KBM-7 (cell line): Measurements from ENCODE around the gene CYP21A2.
A peak's percentile ranks its signal among the peaks of the same experiment; 100 is the strongest.
"Not testable (repeated sequence)": the region's sequence is repeated elsewhere in the genome, so short reads cannot be mapped to it uniquely, and the experiment has no call there.

ENCODE experiments used
- DNase-seq: peaks from one replicate; pipeline ENCODE4 v3.0.0-alpha.2; 2015
- in situ Hi-C: fragments of 300-500 bp; cut with MboI; formaldehyde crosslinking; loops from 2 replicates; pipeline ENCODE4 v1.14.3; 2020; ENCODE audit warnings: low sequenced_read_pairs, low pct_unique_long_range_greater_than_20kb, mixed read lengths

The CYP21A2 gene

DNA sequence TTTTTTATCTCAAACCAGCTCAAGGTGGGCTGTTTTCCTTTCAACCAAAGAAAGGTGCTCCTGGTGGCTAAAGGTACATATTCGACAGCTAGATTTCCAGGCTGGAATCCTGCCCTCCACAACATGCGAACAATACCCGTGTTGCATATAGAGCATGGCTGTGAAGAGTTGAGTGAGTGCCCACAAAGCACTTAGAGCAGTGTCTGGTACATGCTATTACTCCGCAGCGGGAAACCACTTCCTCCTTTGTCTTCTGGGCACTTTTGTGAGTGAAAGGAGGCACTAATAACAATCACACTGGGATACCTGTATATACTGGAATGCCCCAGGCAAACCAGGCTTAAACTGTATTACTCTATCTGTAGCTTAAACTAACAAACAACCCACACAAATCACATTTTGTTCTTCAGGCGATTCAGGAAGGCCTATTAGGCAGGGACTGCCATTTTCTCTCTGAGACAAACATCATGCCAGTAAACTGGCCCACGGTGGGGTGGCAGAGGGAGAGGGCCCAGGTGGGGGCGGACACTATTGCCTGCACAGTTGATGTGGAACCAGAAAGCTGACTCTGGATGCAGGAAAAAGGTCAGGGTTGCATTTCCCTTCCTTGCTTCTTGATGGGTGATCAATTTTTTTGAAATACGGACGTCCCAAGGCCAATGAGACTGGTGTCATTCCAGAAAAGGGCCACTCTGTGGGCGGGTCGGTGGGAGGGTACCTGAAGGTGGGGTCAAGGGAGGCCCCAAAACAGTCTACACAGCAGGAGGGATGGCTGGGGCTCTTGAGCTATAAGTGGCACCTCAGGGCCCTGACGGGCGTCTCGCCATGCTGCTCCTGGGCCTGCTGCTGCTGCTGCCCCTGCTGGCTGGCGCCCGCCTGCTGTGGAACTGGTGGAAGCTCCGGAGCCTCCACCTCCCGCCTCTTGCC is at the start of gene CYP21A2:
TSS of gene CYP21A2 (plus strand) at position 818 of the 927 bp plus-strand sequence. CDS start at position 826, 8 bp downstream.
- in situ Hi-C loops, DNase-seq: not testable (repeated sequence)

DNA sequence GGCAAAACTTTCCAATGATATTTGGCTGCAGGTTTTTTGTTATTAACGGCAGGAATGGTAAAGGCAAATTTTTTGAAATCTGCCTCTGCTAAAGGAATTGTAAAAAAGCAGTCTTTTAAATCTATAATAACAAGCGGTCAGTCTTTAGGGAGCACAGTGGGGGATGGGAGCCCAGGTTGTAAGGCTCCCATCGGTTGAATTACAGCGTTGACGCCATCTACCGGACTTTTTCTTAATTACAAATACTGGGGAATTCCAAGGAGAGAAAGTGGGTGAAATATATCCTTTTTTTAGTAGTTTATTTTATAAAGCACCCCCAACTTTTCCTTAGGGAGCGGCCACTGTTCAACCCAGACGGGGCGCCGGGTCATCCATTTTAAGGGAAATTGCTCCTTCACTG is 48.9 kb upstream of the CYP21A2 start:
- DNase-seq, in situ Hi-C loops: not testable (repeated sequence)

DNA sequence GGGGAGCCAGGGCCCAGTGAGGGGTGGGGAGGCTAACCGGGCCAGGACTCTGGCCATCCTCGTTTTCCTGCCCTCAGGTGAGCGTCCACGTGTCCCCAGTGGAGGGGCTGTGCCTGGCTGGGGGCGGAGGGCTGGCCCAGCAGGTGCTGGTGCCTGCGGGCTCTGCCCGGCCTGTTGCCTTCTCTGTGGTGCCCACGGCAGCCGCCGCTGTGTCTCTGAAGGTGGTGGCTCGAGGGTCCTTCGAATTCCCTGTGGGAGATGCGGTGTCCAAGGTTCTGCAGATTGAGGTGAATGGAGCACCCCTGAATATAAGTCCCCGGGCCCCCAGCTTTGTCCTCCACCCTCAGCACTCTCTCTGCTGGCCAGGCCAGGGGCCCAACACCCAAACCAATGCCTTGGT is 43.8 kb upstream of the CYP21A2 start:
- in situ Hi-C loops, DNase-seq: not testable (repeated sequence)

DNA sequence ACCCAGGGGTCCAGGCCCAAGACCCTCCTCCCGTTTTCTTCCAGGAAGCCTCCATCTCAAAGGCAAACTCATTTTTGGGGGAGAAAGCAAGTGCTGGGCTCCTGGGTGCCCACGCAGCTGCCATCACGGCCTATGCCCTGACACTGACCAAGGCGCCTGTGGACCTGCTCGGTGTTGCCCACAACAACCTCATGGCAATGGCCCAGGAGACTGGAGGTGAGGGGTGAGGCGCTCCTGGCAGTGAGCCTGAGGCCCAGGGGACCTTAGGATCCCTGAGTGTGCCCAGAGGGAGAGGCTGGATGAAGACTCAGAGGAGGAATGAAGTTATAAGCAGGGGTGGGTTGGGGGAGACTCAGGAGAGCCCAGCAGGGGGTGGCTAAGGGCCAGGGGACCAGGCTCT is 41.8 kb upstream of the CYP21A2 start:
- DNase-seq, in situ Hi-C loops: not testable (repeated sequence)

DNA sequence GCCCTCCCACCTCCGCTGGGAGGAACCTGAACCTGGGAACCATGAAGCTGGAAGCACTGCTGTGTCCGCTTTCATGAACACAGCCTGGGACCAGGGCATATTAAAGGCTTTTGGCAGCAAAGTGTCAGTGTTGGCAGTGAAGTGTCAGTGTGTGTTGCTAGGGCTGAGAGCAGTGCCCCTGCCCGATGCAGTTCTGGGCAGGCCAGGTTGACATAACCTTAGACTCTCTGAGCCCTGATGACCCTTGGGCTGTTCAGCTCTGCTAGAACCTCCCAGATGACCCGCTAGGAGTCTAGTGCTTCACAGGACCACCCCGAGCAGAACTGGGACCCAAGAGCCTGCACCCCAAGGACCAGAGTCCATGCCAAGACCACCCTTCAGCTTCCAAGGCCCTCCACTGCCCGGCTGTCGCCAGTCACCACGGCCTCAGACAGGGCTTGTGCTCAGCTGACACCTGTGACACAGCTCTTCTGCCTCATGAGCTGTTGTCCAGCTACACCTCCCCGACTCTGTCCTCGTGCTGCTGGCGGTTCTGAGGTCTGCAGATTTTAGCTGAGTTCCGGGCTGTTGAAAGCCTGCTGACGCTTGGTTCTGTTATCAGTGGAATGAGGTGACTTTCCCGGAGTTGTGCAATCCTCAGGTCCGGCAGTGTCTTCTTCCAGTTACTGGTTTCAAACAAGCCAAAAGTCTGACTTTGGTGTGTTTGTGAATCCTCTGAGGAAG is 35.5 kb upstream of the CYP21A2 start:
- in situ Hi-C loops, DNase-seq: not testable (repeated sequence)

- DNase-seq, in situ Hi-C loops: not testable (repeated sequence)
Observed at GRCh38 chr6:32003301-32003700, 34.9 kb upstream of the CYP21A2 start.

DNA sequence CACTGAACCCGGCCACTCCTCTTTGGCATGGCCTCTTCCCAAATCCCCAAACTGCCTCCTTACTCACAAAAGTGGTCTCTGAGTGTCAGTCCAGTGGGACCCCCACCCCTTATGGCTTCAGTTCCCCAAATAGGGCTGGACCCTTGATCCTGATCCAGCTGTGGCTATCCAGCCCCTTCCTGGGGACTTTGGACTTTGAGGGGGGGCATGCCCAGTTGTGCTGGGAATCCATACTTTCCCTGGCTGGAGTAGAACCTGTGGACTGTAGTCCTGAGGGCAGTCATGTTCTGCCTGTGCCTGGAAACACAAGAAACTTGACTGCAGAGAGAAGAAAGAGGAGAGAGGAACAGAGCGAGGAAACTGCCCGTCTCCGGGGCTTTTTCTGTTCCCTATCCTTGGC is 33.8 kb upstream of the CYP21A2 start:
- DNase-seq: peak; percentile 21
- in situ Hi-C loops: not testable (repeated sequence)

GRCh38 chr6:32004864-32005537 is 33.2 kb upstream of the CYP21A2 start:
- DNase-seq, in situ Hi-C loops: not testable (repeated sequence)

DNA sequence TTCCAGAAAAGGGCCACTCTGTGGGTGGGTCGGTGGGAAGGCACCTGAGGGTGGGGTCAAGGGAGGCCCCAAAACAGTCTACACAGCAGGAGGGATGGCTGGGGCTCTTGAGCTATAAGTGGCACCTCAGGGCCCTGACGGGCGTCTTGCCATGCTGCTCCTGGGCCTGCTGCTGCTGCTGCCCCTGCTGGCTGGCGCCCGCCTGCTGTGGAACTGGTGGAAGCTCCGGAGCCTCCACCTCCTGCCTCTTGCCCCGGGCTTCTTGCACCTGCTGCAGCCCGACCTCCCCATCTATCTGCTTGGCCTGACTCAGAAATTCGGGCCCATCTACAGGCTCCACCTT is 32.7 kb upstream of the CYP21A2 start:
- DNase-seq, in situ Hi-C loops: not testable (repeated sequence)

DNA sequence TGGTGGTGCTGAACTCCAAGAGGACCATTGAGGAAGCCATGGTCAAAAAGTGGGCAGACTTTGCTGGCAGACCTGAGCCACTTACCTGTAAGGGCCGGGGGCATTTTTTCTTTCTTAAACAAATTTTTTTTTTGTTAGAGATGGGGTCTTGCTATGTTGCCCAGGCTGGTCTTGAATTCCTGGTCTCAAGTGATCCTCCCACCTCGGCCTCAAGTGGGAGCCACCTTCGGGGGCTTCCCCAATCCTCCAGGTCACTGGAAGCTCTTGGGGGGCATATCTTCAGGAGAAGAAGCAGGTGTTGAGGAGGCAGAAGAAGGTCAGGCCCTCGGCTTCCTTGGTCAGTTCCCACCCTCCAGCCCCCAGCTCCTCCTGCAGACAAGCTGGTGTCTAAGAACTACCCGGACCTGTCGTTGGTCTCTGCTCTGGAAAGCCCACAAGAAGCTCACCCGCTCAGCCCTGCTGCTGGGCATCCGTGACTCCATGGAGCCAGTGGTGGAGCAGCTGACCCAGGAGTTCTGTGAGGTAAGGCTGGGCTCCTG is 32.2 kb upstream of the CYP21A2 start:
- in situ Hi-C loops, DNase-seq: not testable (repeated sequence)

- DNase-seq, in situ Hi-C loops: not testable (repeated sequence)
Observed at GRCh38 chr6:32007086-32007485, 31.1 kb upstream of the CYP21A2 start.

GRCh38 chr6:32008037-32008436 is 30.2 kb upstream of the CYP21A2 start:
- in situ Hi-C loops, DNase-seq: not testable (repeated sequence)

DNA sequence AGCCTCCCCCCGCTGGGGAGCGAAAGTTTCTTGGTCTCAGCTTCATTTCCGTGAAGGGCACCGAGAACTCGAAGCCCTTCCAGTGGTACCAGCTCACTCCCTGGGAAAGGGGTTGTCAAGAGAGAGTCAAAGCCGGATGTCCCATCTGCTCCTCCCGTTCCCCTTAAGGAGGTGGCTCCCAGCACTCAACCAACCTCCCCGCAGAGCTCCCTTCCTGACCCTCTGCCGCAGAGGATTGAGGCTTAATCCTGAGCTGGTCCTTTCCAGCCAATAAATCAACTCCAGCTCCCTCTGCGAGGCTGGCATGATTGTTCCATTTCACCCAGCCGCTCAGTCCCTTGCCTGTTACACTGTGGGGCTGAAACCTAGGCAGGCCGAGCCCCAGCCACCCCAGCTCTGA is 29.6 kb upstream of the CYP21A2 start:
- in situ Hi-C loops, DNase-seq: not testable (repeated sequence)

GRCh38 chr6:32009537-32009936 is 28.7 kb upstream of the CYP21A2 start:
- in situ Hi-C loops, DNase-seq: not testable (repeated sequence)

DNA sequence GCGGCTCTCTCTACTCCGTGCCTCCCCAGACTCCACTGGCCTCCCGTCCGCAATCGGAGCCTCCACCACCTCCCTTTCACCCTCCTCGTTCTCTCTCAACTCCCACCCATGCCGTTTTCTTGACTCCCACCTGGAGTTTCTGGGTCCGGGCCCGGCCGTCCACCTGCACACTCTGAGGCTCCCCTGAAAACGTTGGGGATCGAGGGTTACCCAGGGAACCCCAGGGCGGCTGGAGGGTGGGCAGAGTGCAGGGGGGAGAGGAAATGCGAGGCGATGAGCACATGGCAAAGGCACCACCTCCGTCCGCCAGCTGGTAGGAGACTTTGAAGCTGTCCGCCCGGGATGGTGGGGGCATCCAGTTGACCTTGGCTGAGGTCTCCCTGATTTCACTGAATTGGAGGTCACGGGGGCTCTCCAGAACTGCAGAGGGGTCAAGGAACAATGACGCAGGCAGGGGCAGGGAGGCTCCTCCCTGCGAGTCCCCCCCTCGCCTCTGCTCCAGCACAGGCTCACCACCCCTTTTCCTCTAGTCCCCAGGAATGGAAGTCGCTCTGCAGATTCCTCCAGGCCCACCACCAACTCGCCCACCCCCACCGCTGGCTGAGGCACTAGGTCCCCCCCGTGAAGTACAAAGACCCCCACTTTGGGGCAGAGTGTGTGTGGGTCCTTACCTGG is 27.2 kb upstream of the CYP21A2 start:
- DNase-seq, in situ Hi-C loops: not testable (repeated sequence)

DNA sequence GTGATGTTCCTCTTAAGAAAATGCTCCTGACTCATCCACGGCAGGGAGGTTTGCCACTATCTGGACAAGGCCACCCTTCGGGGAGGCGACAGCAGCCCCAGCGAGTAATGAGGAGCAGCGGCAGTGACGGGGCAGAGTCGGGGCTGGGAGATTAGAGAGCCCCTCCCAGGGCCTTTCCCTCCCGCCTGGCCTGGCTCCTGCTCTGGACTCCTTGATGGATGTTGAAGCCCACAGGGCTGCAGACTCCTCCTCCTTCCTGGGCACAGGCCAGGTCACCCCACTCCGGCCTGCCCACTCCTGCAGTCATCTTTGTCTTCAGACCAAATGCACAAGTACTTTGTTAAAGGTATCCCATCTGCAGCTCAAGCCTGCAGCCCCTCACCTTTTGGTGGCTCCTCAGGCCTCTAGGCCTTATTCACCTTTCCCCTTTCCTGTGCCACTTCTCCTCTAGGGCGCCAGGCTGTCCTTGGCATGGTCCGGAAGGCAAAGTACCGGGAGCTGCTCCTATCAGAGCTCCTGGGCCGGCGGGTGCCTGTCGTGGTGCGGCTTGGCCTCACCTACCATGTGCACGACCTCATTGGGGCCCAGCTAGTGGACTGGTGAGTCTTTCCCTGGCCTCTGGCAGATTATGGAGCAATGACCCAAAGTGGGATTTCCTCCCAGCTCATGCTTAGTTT is 25.1 kb upstream of the CYP21A2 start:
- not testable (repeated sequence) for DNase-seq

DNA sequence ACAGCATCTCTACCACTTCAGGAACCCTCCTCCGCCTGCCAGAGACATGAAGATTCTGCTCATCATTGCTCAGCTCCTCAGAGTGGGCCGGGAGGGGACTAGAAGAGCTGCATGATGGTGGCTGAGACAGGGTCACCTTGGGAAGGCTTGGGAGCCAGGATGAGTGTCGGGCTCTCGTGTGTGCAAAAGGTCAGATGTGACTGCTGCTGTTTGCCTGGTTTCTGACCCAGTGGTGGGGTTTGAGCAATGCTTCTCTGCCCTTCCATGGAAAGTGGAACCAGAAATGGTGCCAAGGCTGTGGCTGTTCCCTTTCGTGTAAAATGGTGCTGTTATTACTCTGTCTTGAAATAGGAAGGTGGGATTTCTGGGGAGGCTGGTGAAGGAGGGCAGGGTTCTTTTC is 24.5 kb upstream of the CYP21A2 start:
- in situ Hi-C loops, DNase-seq: not testable (repeated sequence)

More for the DNA sequence above, 25.1 kb upstream of the CYP21A2 start:
- in situ Hi-C loops: not testable (repeated sequence)

- DNase-seq, in situ Hi-C loops: not testable (repeated sequence)
Observed at GRCh38 chr6:32014547-32014946, 23.7 kb upstream of the CYP21A2 start, which contains the start of gene C4B. Gene C4B, plus strand, starts transcription at chr6:32014795. Its CDS starts 51 bp downstream, at chr6:32014846.
